Suprapubic skin (tissue), 4 donors: ENCODE results near the gene OR11A1. TPM values are rescaled to one million over a fixed set of nuclear protein-coding genes. Genes with fewer than 3 reads are reported as not detected.

ENCODE experiments used
- DNase-seq, 2 donors: peaks; one replicate each; pipeline ENCODE4 v3.0.0-alpha.2; 2019; ENCODE audit warnings: low spot score in 2 of 2
- H3K27ac ChIP-seq: fragments of 200-600 bp; sonication (generic); one replicate; pipeline ENCODE4 v1.5.1; 2019
- H3K27me3 ChIP-seq: fragments of 200-600 bp; sonication (generic); one replicate; pipeline ENCODE4 v1.5.1; 2019
- H3K36me3 ChIP-seq: fragments of 200-600 bp; sonication (generic); one replicate; pipeline ENCODE4 v1.5.1; 2019
- H3K4me1 ChIP-seq: fragments of 200-600 bp; sonication (generic); one replicate; pipeline ENCODE4 v1.5.1; 2019
- H3K4me3 ChIP-seq: fragments of 200-600 bp; sonication (generic); one replicate; pipeline ENCODE4 v1.5.1; 2019; ENCODE audit warnings: mild to moderate bottlenecking
- H3K9me3 ChIP-seq: fragments of 200-600 bp; sonication (generic); one replicate; pipeline ENCODE4 v1.5.1; 2019
- CTCF ChIP-seq, 2 donors: fragments of 200-600 bp in 1 of 2; fragments of 450-650 bp in 1 of 2; sonication (generic) in 1 of 2; IDR thresholded peaks; one replicate each; pipeline ENCODE4 v1.5.1; 2016 to 2019; ENCODE audit warnings: antibody characterized with exemption in 2 of 2, mild to moderate bottlenecking in 1 of 2, moderate library complexity in 1 of 2
- EP300 ChIP-seq: sonication (generic); formaldehyde crosslinking; IDR thresholded peaks from one replicate; pipeline ENCODE4 v1.6.1; 2017; ENCODE audit warnings: antibody characterized with exemption
- POLR2A ChIP-seq, 2 donors: fragments of 450-650 bp; IDR thresholded peaks; one replicate each; pipeline ENCODE4 v1.6.1; 2017; ENCODE audit warnings: antibody characterized with exemption in 2 of 2, mild to moderate bottlenecking in 2 of 2, moderate library complexity in 2 of 2
- POLR2AphosphoS5 ChIP-seq, 3 donors: sonication (generic); formaldehyde crosslinking; IDR thresholded peaks; one replicate each; pipeline ENCODE4 v1.6.1; 2017; ENCODE audit warnings: antibody characterized with exemption in 3 of 3
- WGBS: methylation state at CpG from one replicate; pipeline ENCODE4 v1.1.5; 2018; 5-methylcytosine and 5-hydroxymethylcytosine counted together
- total RNA-seq, 4 donors: library from RNA; depleted of rRNA; stranded (reverse); fragments of >200 nt; gene quantifications; one replicate each; pipeline ENCODE4 v1.1.0, GENCODE V29; 2016

OR11A1 gene
- total RNA-seq, 4 donors from 2014 or later: not detected

GRCh38 chr6:29483735-29484134 is 26.9 kb upstream of the OR11A1 start:
- Histone ChIP-seq H3K9me3 (no peaks in the 10 kb centered on the region), H3K27ac (no peak overlapping the region), H3K4me1 (no peaks in the 10 kb centered on the region), H3K27me3 (peaks cover 3% of the 10 kb centered on the region), H3K36me3 (no peaks in the 10 kb centered on the region), H3K4me3 (no peak overlapping the region)
- 73% methylated on average over 1 of the region's 1 CpG for WGBS
- DNase-seq: no peak
- TF ChIP-seq POLR2A (IDR thresholded peaks at IDR 0.05) (no peak), EP300 (no peak), CTCF (IDR thresholded peaks at IDR 0.05) (no peak), POLR2AphosphoS5 (IDR thresholded peaks at IDR 0.05) (no peak)

GRCh38 chr6:29483186-29483585 is 26.3 kb upstream of the OR11A1 start:
- Histone ChIP-seq H3K4me1 (no peaks in the 10 kb centered on the region), H3K27me3 (peaks cover 3% of the 10 kb centered on the region), H3K4me3 (no peak overlapping the region), H3K9me3 (no peaks in the 10 kb centered on the region), H3K27ac (no peak overlapping the region), H3K36me3 (no peaks in the 10 kb centered on the region)
- no peak for DNase-seq
- no peak for TF ChIP-seq EP300
- TF ChIP-seq POLR2AphosphoS5 (IDR thresholded peaks at IDR 0.05): no peak
- no peak for TF ChIP-seq CTCF (IDR thresholded peaks at IDR 0.05)
- no peak for TF ChIP-seq POLR2A (IDR thresholded peaks at IDR 0.05)
- 62% methylated on average over 3 of the region's 3 CpGs for WGBS

- H3K27me3 ChIP-seq: peaks cover 2% of the 10 kb centered on the region
- H3K4me1 ChIP-seq: no peaks in the 10 kb centered on the region
- no peak overlapping the region for H3K4me3 ChIP-seq
- H3K27ac ChIP-seq: no peak overlapping the region
- no peaks in the 10 kb centered on the region for H3K36me3 ChIP-seq
- DNase-seq: no peak
- H3K9me3 ChIP-seq: no peaks in the 10 kb centered on the region
- TF ChIP-seq POLR2AphosphoS5 (IDR thresholded peaks at IDR 0.05): no peak
- TF ChIP-seq EP300: no peak
- no peak for TF ChIP-seq CTCF (IDR thresholded peaks at IDR 0.05)
- no peak for TF ChIP-seq POLR2A (IDR thresholded peaks at IDR 0.05)
- 76% methylated on average over 2 of the region's 2 CpGs for WGBS
Observed at GRCh38 chr6:29479560-29479959, 22.7 kb upstream of the OR11A1 start.

GRCh38 chr6:29478740-29479139 is 21.9 kb upstream of the OR11A1 start:
- H3K27me3 ChIP-seq: peaks cover 2% of the 10 kb centered on the region
- H3K4me3 ChIP-seq: no peak overlapping the region
- H3K9me3 ChIP-seq: no peaks in the 10 kb centered on the region
- TF ChIP-seq CTCF (IDR thresholded peaks at IDR 0.05) (no peak), EP300 (no peak), POLR2AphosphoS5 (IDR thresholded peaks at IDR 0.05) (no peak), POLR2A (IDR thresholded peaks at IDR 0.05) (no peak)
- DNase-seq: no peak
- H3K27ac ChIP-seq: no peak overlapping the region
- H3K36me3 ChIP-seq: no peaks in the 10 kb centered on the region
- H3K4me1 ChIP-seq: no peaks in the 10 kb centered on the region
- 86% methylated on average over 5 of the region's 5 CpGs for WGBS

- no peak overlapping the region for H3K4me3 ChIP-seq
- WGBS: 59% methylated on average over 5 of the region's 5 CpGs
- H3K36me3 ChIP-seq: no peaks in the 10 kb centered on the region
- no peak for TF ChIP-seq EP300
- no peak for TF ChIP-seq CTCF (IDR thresholded peaks at IDR 0.05)
- no peak for TF ChIP-seq POLR2A (IDR thresholded peaks at IDR 0.05)
- no peak for TF ChIP-seq POLR2AphosphoS5 (IDR thresholded peaks at IDR 0.05)
- H3K27me3 ChIP-seq: peaks cover 2% of the 10 kb centered on the region
- no peaks in the 10 kb centered on the region for H3K9me3 ChIP-seq
- DNase-seq: no peak
- no peaks in the 10 kb centered on the region for H3K4me1 ChIP-seq
- H3K27ac ChIP-seq: peak overlapping the region; percentile 24
Observed at GRCh38 chr6:29477923-29478450, 21.1 kb upstream of the OR11A1 start.
